ENCODE results near the gene TTBK1. TPM values are rescaled to one million over a fixed set of nuclear protein-coding genes. Genes with fewer than 3 reads are reported as not detected.

The TTBK1 gene
- total and polyA plus RNA-seq, 5 donors: 0.29 to 0.69 (median 0.50) TPM

GRCh38 chr6:43226192-43226851 lies 17.0 kb upstream of the TTBK1 start:
- Histone ChIP-seq H3K27ac (ENCODE audit: low read length) (no peak overlapping the region), H3K4me3 (ENCODE audit: low read length) (no peak overlapping the region), H3K4me1 (ENCODE audit: control insufficient read depth, insufficient read depth, low read length) (no peaks in the 10 kb centered on the region), H3K9me3 (ENCODE audit: control insufficient read depth, low read length) (no peaks in the 10 kb centered on the region), H3K27me3 (ENCODE audit: control insufficient read depth, insufficient read depth) (no peaks in the 10 kb centered on the region)
- DNase-seq: no peak
- intact Hi-C loops (cut with DNase I): no loop called here
- WGBS: 91% methylated on average over 11 of the region's 11 CpGs
- no peak for ATAC-seq

GRCh38 chr6:43228951-43229802 lies 14.1 kb upstream of the TTBK1 start, which contains the start of gene DNPH1:
DNPH1 (minus strand) TSS chr6:43229481; CDS start chr6:43229456, 25 bp downstream.
- peak within 1 kb of the TSS; percentile 61 for H3K4me3 ChIP-seq (ENCODE audit: low read length)
- DNase-seq (peak; percentile 78 to 93 (median 92)), ATAC-seq (peak; percentile 95 to 97)
- H3K27ac ChIP-seq (ENCODE audit: low read length): no peak within 1 kb of the TSS
- WGBS: 2% methylated on average over 82 of the region's 82 CpGs
- no peaks in the 10 kb centered on the region for H3K9me3 ChIP-seq (ENCODE audit: control insufficient read depth, low read length)
- no peaks in the 10 kb centered on the region for H3K27me3 ChIP-seq (ENCODE audit: control insufficient read depth, insufficient read depth)
- no peaks in the 10 kb centered on the region for H3K4me1 ChIP-seq (ENCODE audit: control insufficient read depth, insufficient read depth, low read length)
- intact Hi-C loops (cut with DNase I): no loop called here

GRCh38 chr6:43229803-43230620 lies 13.3 kb upstream of the TTBK1 start:
- peak; percentile 8 to 24 for ATAC-seq
- no peak for DNase-seq
- intact Hi-C loops (cut with DNase I): no loop called here
- Histone ChIP-seq H3K4me3 (ENCODE audit: low read length) (no peak overlapping the region), H3K9me3 (ENCODE audit: control insufficient read depth, low read length) (no peaks in the 10 kb centered on the region), H3K27ac (ENCODE audit: low read length) (no peak overlapping the region), H3K4me1 (ENCODE audit: control insufficient read depth, insufficient read depth, low read length) (no peaks in the 10 kb centered on the region), H3K27me3 (ENCODE audit: control insufficient read depth, insufficient read depth) (no peaks in the 10 kb centered on the region)
- 74% methylated on average over 17 of the region's 17 CpGs for WGBS

- no peak overlapping the region for H3K27ac ChIP-seq (ENCODE audit: low read length)
- intact Hi-C loops (cut with DNase I): no loop called here
- ATAC-seq (no peak), DNase-seq (no peak)
- WGBS: 89% methylated on average over 4 of the region's 4 CpGs
- no peaks in the 10 kb centered on the region for H3K27me3 ChIP-seq (ENCODE audit: control insufficient read depth, insufficient read depth)
- no peaks in the 10 kb centered on the region for H3K4me1 ChIP-seq (ENCODE audit: control insufficient read depth, insufficient read depth, low read length)
- no peaks in the 10 kb centered on the region for H3K9me3 ChIP-seq (ENCODE audit: control insufficient read depth, low read length)
- H3K4me3 ChIP-seq (ENCODE audit: low read length): no peak overlapping the region
These were observed 12.2 kb upstream of the TTBK1 start for GRCh38 chr6:43231053-43231452.

GRCh38 chr6:43231735-43232450 lies 11.4 kb upstream of the TTBK1 start:
- WGBS: 68% methylated on average over 3 of the region's 3 CpGs
- Histone ChIP-seq H3K27me3 (ENCODE audit: control insufficient read depth, insufficient read depth) (no peaks in the 10 kb centered on the region), H3K27ac (ENCODE audit: low read length) (no peak overlapping the region), H3K4me1 (ENCODE audit: control insufficient read depth, insufficient read depth, low read length) (no peaks in the 10 kb centered on the region), H3K4me3 (ENCODE audit: low read length) (no peak overlapping the region), H3K9me3 (ENCODE audit: control insufficient read depth, low read length) (no peaks in the 10 kb centered on the region)
- intact Hi-C loops (cut with DNase I): no loop called here
- ATAC-seq (no peak), DNase-seq (no peak)

GRCh38 chr6:43235841-43236240 lies 7.4 kb upstream of the TTBK1 start:
- 85% methylated on average over 2 of the region's 2 CpGs for WGBS
- no peaks in the 10 kb centered on the region for H3K27me3 ChIP-seq (ENCODE audit: control insufficient read depth, insufficient read depth)

GRCh38 chr6:43239054-43239453 lies 4.2 kb upstream of the TTBK1 start:
- intact Hi-C loops (cut with DNase I): no loop called here
- Histone ChIP-seq H3K27me3 (ENCODE audit: control insufficient read depth, insufficient read depth) (no peaks in the 10 kb centered on the region), H3K4me3 (ENCODE audit: low read length) (no peak overlapping the region), H3K4me1 (ENCODE audit: control insufficient read depth, insufficient read depth, low read length) (no peaks in the 10 kb centered on the region), H3K9me3 (ENCODE audit: control insufficient read depth, low read length) (no peaks in the 10 kb centered on the region), H3K27ac (ENCODE audit: low read length) (no peak overlapping the region)
- 69% methylated on average over 2 of the region's 2 CpGs for WGBS
- DNase-seq (no peak), ATAC-seq (no peak)

More at GRCh38 chr6:43235841-43236240, 7.4 kb upstream of the TTBK1 start:
- DNase-seq (no peak), ATAC-seq (no peak)
- Histone ChIP-seq H3K9me3 (ENCODE audit: control insufficient read depth, low read length) (no peaks in the 10 kb centered on the region), H3K27ac (ENCODE audit: low read length) (no peak overlapping the region), H3K4me3 (ENCODE audit: low read length) (no peak overlapping the region), H3K4me1 (ENCODE audit: control insufficient read depth, insufficient read depth, low read length) (no peaks in the 10 kb centered on the region)
- intact Hi-C loops (cut with DNase I): no loop called here

- no peak overlapping the region for H3K4me3 ChIP-seq (ENCODE audit: low read length)
- no peaks in the 10 kb centered on the region for H3K4me1 ChIP-seq (ENCODE audit: control insufficient read depth, insufficient read depth, low read length)
- WGBS: 83% methylated on average over 1 of the region's 1 CpG
- ATAC-seq (no peak), DNase-seq (no peak)
- intact Hi-C loops (cut with DNase I): no loop called here
- H3K9me3 ChIP-seq (ENCODE audit: control insufficient read depth, low read length): no peaks in the 10 kb centered on the region
- H3K27ac ChIP-seq (ENCODE audit: low read length): no peak overlapping the region
- no peaks in the 10 kb centered on the region for H3K27me3 ChIP-seq (ENCODE audit: control insufficient read depth, insufficient read depth)
These were observed 2.3 kb upstream of the TTBK1 start for GRCh38 chr6:43240950-43241349.

- intact Hi-C loops (cut with DNase I): no loop called here
- no peaks in the 10 kb centered on the region for H3K27me3 ChIP-seq (ENCODE audit: control insufficient read depth, insufficient read depth)
- no peak for ATAC-seq
These were observed 1.8 kb upstream of the TTBK1 start for GRCh38 chr6:43241446-43241845.

GRCh38 chr6:43243664-43244321 lies 512 bp downstream of the TTBK1 start:
- intact Hi-C loops (cut with DNase I): no loop called here
- ATAC-seq: no peak
- H3K9me3 ChIP-seq (ENCODE audit: control insufficient read depth, low read length): no peaks in the 10 kb centered on the region
- no peaks in the 10 kb centered on the region for H3K4me1 ChIP-seq (ENCODE audit: control insufficient read depth, insufficient read depth, low read length)
- no peak overlapping the region for H3K27ac ChIP-seq (ENCODE audit: low read length)
- 17% methylated on average over 37 of the region's 37 CpGs for WGBS
- no peak for DNase-seq
- no peaks in the 10 kb centered on the region for H3K27me3 ChIP-seq (ENCODE audit: control insufficient read depth, insufficient read depth)
- H3K4me3 ChIP-seq (ENCODE audit: low read length): no peak overlapping the region

More at GRCh38 chr6:43241446-43241845, 1.8 kb upstream of the TTBK1 start:
- H3K4me3 ChIP-seq (ENCODE audit: low read length): no peak overlapping the region
- no peaks in the 10 kb centered on the region for H3K4me1 ChIP-seq (ENCODE audit: control insufficient read depth, insufficient read depth, low read length)
- H3K27ac ChIP-seq (ENCODE audit: low read length): no peak overlapping the region
- H3K9me3 ChIP-seq (ENCODE audit: control insufficient read depth, low read length): no peaks in the 10 kb centered on the region
- 87% methylated on average over 2 of the region's 2 CpGs for WGBS
- DNase-seq: no peak

Measured in right cardiac atrium (tissue), 5 donors.